ENCODE measurements around the gene MESP1.

Gene MESP1

GRCh38 chr15:89750560-89751542 lies at the start of gene MESP1:
TSS of gene MESP1 (minus strand) at chr15:89751249. CDS start at chr15:89751231, 18 bp downstream.
- no peaks in the 10 kb centered on the region for H3F3A ChIP-seq (ENCODE audit: insufficient read depth, low read length)
- no peaks in the 10 kb centered on the region for H3K36me3 ChIP-seq (replicated peaks; ENCODE audit: insufficient read depth, low read length)
- H3K27ac ChIP-seq (ENCODE audit: low read length): peak within 1 kb of the TSS; percentile 31; the same call in 1 of the 2 replicates
- DNase-seq: peak; percentile 97
- H4K20me1 ChIP-seq (ENCODE audit: insufficient read depth, low read length): no peaks in the 10 kb centered on the region
- TF ChIP-seq CTCF (IDR thresholded peaks at IDR 0.05; ENCODE audit: low read length) (peak; percentile 68), EZH2phosphoT487 (IDR thresholded peaks at IDR 0.05; ENCODE audit: low read length) (no peak)
- H3K79me2 ChIP-seq (ENCODE audit: low read length): peaks cover 4% of the 10 kb centered on the region
- no peaks in the 10 kb centered on the region for H3K9me2 ChIP-seq (replicated peaks; ENCODE audit: insufficient read depth, low read length)
- H3K9ac ChIP-seq (ENCODE audit: low read length): peak within 1 kb of the TSS; percentile 80
- no peaks in the 10 kb centered on the region for H3K9me3 ChIP-seq (replicated peaks; ENCODE audit: insufficient read depth, low read length)
- peak within 1 kb of the TSS; percentile 99 for H3K4me2 ChIP-seq (ENCODE audit: low read depth, low read length)
- H3K4me3 ChIP-seq (ENCODE audit: low read length): peak within 1 kb of the TSS; percentile 76
- peak within 1 kb of the TSS; percentile 92 for H2AFZ ChIP-seq (ENCODE audit: low read length)
- H3K4me1 ChIP-seq (ENCODE audit: low read length): peaks cover 12% of the 10 kb centered on the region
- H3K27me3 ChIP-seq (replicated peaks; ENCODE audit: insufficient read depth, low read length): no peaks in the 10 kb centered on the region

- no peaks in the 10 kb centered on the region for H3K4me1 ChIP-seq (ENCODE audit: low read length)
- no peak overlapping the region for H3K4me3 ChIP-seq (ENCODE audit: low read length)
- no peaks in the 10 kb centered on the region for H4K20me1 ChIP-seq (ENCODE audit: insufficient read depth, low read length)
- no peak for DNase-seq
- no peaks in the 10 kb centered on the region for H3F3A ChIP-seq (ENCODE audit: insufficient read depth, low read length)
- H3K9me2 ChIP-seq (replicated peaks; ENCODE audit: insufficient read depth, low read length): no peaks in the 10 kb centered on the region
- TF ChIP-seq CTCF (IDR thresholded peaks at IDR 0.05; ENCODE audit: low read length): no peak
- no peak for TF ChIP-seq EZH2phosphoT487 (IDR thresholded peaks at IDR 0.05; ENCODE audit: low read length)
- TF ChIP-seq EZH2 (optimal IDR thresholded peaks at IDR 0.05; ENCODE audit: low read depth, low read length): no peak
- H3K9ac ChIP-seq (ENCODE audit: low read length): no peak overlapping the region
- no peak overlapping the region for H3K27ac ChIP-seq (ENCODE audit: low read length)
- H3K4me2 ChIP-seq (ENCODE audit: low read depth, low read length): no peak overlapping the region
- no peaks in the 10 kb centered on the region for H3K36me3 ChIP-seq (replicated peaks; ENCODE audit: insufficient read depth, low read length)
- no peaks in the 10 kb centered on the region for H3K27me3 ChIP-seq (replicated peaks; ENCODE audit: insufficient read depth, low read length)
- H3K79me2 ChIP-seq (ENCODE audit: low read length): no peaks in the 10 kb centered on the region
- H2AFZ ChIP-seq (ENCODE audit: low read length): no peak overlapping the region
- H3K9me3 ChIP-seq (replicated peaks; ENCODE audit: insufficient read depth, low read length): no peaks in the 10 kb centered on the region
Measured at GRCh38 chr15:89799918-89800498, 49.0 kb upstream of the MESP1 start.

GRCh38 chr15:89799011-89799911 lies 48.2 kb upstream of the MESP1 start:
- Histone ChIP-seq H3K4me1 (ENCODE audit: low read length) (no peaks in the 10 kb centered on the region), H3K36me3 (replicated peaks; ENCODE audit: insufficient read depth, low read length) (no peaks in the 10 kb centered on the region), H3K9me2 (replicated peaks; ENCODE audit: insufficient read depth, low read length) (no peaks in the 10 kb centered on the region), H3K9me3 (replicated peaks; ENCODE audit: insufficient read depth, low read length) (no peaks in the 10 kb centered on the region), H3K27ac (ENCODE audit: low read length) (no peak overlapping the region), H3K27me3 (replicated peaks; ENCODE audit: insufficient read depth, low read length) (no peaks in the 10 kb centered on the region), H3K4me2 (ENCODE audit: low read depth, low read length) (no peak overlapping the region), H4K20me1 (ENCODE audit: insufficient read depth, low read length) (no peaks in the 10 kb centered on the region), H2AFZ (ENCODE audit: low read length) (no peak overlapping the region), H3K9ac (ENCODE audit: low read length) (no peak overlapping the region), H3F3A (ENCODE audit: insufficient read depth, low read length) (no peaks in the 10 kb centered on the region), H3K79me2 (ENCODE audit: low read length) (no peaks in the 10 kb centered on the region), H3K4me3 (ENCODE audit: low read length) (no peak overlapping the region)
- DNase-seq: no peak
- TF ChIP-seq EZH2phosphoT487 (IDR thresholded peaks at IDR 0.05; ENCODE audit: low read length): no peak
- TF ChIP-seq CTCF (IDR thresholded peaks at IDR 0.05; ENCODE audit: low read length): no peak
- TF ChIP-seq EZH2 (optimal IDR thresholded peaks at IDR 0.05; ENCODE audit: low read depth, low read length): no peak
